Ovary (tissue), 3 donors: Measurements from ENCODE around the gene ANXA4.

Experiments
- EP300 ChIP-seq: sonication (generic); formaldehyde crosslinking; IDR thresholded peaks from one replicate; pipeline ENCODE4 v1.6.1; 2017; ENCODE audit warnings: antibody characterized with exemption
- POLR2A ChIP-seq: fragments of 450-650 bp; IDR thresholded peaks from one replicate; pipeline ENCODE4 v1.6.1; 2017; ENCODE audit warnings: antibody characterized with exemption, mild to moderate bottlenecking, moderate library complexity
- TF ChIP-seq, protein P1 (sequence below), 3 donors: fragments of 450-650 bp in 2 of 3; fragments of 200-600 bp in 1 of 3; IDR thresholded peaks; one replicate each; pipeline versions ENCODE4 v1.5.1 to v1.8.0; 2016 to 2022; ENCODE audit warnings: antibody characterized with exemption in 3 of 3, mild to moderate bottlenecking in 1 of 3
- donor health status: DM: no; HTN: no; CAD: no.

DNA sequence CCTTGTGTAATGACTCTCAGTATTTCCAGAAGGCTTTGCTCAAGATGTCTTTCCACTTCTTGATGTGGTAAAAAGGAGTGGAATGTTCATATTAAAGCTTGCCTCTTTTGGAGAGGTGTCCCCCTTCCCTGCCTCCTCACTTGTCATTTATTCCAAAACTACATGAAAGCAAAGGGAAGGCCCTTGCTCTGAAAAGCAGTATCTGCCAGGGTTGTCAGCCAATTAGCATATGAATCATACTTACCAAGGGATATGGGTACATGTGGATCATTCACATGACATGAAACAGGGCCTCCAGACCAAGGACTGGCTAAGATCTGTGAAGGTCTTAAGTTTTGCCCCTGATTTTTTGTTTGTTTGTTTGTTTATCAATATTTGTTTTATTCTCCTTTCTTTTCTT, 31.3 kb downstream of the ANXA4 start:
- TF ChIP-seq, protein P1, sequence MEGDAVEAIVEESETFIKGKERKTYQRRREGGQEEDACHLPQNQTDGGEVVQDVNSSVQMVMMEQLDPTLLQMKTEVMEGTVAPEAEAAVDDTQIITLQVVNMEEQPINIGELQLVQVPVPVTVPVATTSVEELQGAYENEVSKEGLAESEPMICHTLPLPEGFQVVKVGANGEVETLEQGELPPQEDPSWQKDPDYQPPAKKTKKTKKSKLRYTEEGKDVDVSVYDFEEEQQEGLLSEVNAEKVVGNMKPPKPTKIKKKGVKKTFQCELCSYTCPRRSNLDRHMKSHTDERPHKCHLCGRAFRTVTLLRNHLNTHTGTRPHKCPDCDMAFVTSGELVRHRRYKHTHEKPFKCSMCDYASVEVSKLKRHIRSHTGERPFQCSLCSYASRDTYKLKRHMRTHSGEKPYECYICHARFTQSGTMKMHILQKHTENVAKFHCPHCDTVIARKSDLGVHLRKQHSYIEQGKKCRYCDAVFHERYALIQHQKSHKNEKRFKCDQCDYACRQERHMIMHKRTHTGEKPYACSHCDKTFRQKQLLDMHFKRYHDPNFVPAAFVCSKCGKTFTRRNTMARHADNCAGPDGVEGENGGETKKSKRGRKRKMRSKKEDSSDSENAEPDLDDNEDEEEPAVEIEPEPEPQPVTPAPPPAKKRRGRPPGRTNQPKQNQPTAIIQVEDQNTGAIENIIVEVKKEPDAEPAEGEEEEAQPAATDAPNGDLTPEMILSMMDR (IDR thresholded peaks at IDR 0.05) = no peak
- TF ChIP-seq POLR2A (no peak), EP300 (no peak)
